ENCODE data around the gene UBE2F.

Gene UBE2F

DNA sequence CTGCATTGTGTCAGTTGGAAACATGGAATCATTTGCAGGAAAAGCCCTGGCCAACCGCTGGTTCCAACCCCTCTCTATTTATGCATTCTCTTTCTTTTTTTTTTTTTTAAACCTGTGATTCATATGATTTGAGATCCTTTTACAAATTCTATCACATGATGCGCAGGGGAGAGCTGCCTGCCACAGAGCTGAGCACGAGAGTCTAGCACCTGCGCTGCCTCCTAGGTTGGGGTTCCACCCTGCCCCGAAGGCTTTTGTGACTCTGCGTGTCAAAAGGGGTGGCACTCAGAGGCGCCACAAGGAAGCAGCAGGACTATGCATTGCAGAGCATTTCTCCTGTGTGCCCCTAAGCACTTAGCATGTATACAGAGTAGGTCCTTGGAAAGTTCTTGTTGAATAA is 116.0 kb downstream of the UBE2F start:
- Histone ChIP-seq H3K9me3 (ENCODE audit: insufficient read depth, low read length, severe bottlenecking) (no peaks in the 10 kb centered on the region), H2AFZ (ENCODE audit: low read depth, low read length) (no peak overlapping the region), H3K27me3 (ENCODE audit: insufficient read depth, low read length, poor library complexity) (no peaks in the 10 kb centered on the region), H3K4me1 (ENCODE audit: insufficient read depth, low read length) (no peaks in the 10 kb centered on the region), H3K36me3 (ENCODE audit: insufficient read depth, low read length) (peaks cover 69% of the 10 kb centered on the region), H3K79me2 (ENCODE audit: insufficient read depth, low read length) (0 out of 2 replicates have a peak, but pooled peaks cover 2% of the 10 kb centered on the region), H3K27ac (ENCODE audit: low read length) (no peak overlapping the region), H4K20me1 (ENCODE audit: insufficient read depth, low read length) (no peaks in the 10 kb centered on the region; the same call in none of the 2 replicates), H3K4me2 (ENCODE audit: insufficient read depth, low read length) (no peak overlapping the region), H3K4me3 (ENCODE audit: low read depth in 1 of 2, low read length in 2 of 2) (no peak overlapping the region), H3K9ac (ENCODE audit: low read depth, low read length) (no peak overlapping the region)
- ATAC-seq (ENCODE audit: insufficient read depth, low read depth), result no peak
- DNase-seq, result no peak
- TF ChIP-seq, protein P1, sequence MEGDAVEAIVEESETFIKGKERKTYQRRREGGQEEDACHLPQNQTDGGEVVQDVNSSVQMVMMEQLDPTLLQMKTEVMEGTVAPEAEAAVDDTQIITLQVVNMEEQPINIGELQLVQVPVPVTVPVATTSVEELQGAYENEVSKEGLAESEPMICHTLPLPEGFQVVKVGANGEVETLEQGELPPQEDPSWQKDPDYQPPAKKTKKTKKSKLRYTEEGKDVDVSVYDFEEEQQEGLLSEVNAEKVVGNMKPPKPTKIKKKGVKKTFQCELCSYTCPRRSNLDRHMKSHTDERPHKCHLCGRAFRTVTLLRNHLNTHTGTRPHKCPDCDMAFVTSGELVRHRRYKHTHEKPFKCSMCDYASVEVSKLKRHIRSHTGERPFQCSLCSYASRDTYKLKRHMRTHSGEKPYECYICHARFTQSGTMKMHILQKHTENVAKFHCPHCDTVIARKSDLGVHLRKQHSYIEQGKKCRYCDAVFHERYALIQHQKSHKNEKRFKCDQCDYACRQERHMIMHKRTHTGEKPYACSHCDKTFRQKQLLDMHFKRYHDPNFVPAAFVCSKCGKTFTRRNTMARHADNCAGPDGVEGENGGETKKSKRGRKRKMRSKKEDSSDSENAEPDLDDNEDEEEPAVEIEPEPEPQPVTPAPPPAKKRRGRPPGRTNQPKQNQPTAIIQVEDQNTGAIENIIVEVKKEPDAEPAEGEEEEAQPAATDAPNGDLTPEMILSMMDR (IDR thresholded peaks at IDR 0.05; ENCODE audit: borderline replicate concordance, extremely low read depth, low read length, poor library complexity, severe bottlenecking), result no peak
- TF ChIP-seq EZH2 (IDR thresholded peaks at IDR 0.05; ENCODE audit: borderline replicate concordance, low read depth, low read length, severe bottlenecking), result no peak

DNA sequence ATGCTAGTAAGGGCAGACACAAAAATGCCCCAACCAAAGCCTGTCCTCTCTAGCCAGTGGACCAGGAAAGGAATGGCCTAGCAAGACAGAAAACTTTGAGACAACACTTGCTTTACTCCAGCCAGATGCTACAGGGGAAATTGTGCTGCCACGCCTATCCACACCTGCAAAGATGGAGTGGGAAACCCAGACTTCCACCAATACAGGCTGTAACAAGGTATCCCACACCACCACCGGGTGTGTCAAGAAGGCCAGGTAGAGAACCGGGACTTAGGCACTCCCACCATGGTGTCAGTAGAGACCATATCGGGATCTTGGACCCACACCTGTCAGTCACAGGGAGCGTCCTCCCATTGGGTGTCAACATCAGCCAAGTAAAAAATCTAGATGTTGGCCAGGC is 117.1 kb downstream of the UBE2F start:
- Histone ChIP-seq H2AFZ (ENCODE audit: low read depth, low read length) (no peak overlapping the region), H4K20me1 (ENCODE audit: insufficient read depth, low read length) (no peaks in the 10 kb centered on the region; the same call in none of the 2 replicates), H3K9me3 (ENCODE audit: insufficient read depth, low read length, severe bottlenecking) (no peaks in the 10 kb centered on the region), H3K9ac (ENCODE audit: low read depth, low read length) (no peak overlapping the region), H3K27ac (ENCODE audit: low read length) (no peak overlapping the region), H3K79me2 (ENCODE audit: insufficient read depth, low read length) (0 out of 2 replicates have a peak, but pooled peaks cover 2% of the 10 kb centered on the region), H3K27me3 (ENCODE audit: insufficient read depth, low read length, poor library complexity) (no peaks in the 10 kb centered on the region), H3K4me3 (ENCODE audit: low read depth in 1 of 2, low read length in 2 of 2) (no peak overlapping the region), H3K4me2 (ENCODE audit: insufficient read depth, low read length) (no peak overlapping the region), H3K4me1 (ENCODE audit: insufficient read depth, low read length) (no peaks in the 10 kb centered on the region), H3K36me3 (ENCODE audit: insufficient read depth, low read length) (peaks cover 66% of the 10 kb centered on the region)
- TF ChIP-seq, protein P1 (IDR thresholded peaks at IDR 0.05; ENCODE audit: borderline replicate concordance, extremely low read depth, low read length, poor library complexity, severe bottlenecking), result no peak
- no peak for TF ChIP-seq EZH2 (IDR thresholded peaks at IDR 0.05; ENCODE audit: borderline replicate concordance, low read depth, low read length, severe bottlenecking)
- ATAC-seq (ENCODE audit: insufficient read depth, low read depth) (no peak), DNase-seq (no peak)

DNA sequence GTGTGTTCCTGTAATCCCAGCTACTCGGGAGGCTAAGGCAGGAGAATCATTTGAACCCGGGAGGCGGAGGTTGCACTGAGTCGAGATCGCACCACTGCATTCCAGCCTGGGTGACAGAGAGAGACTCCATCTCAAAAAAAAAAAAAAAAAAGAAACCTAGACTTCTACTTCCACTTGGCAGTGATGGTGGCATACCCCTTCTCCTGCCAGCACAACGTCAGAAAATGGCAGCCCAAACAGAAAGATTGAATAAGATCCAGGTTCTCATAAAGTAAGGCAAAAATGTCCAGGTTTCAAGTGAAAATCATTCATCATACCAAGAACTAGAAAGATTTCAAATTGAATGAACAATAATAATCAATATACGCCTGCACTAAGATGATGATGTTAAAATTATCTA is 117.9 kb downstream of the UBE2F start:
- Histone ChIP-seq H3K36me3 (ENCODE audit: insufficient read depth, low read length) (peaks cover 59% of the 10 kb centered on the region), H3K4me2 (ENCODE audit: insufficient read depth, low read length) (no peak overlapping the region), H2AFZ (ENCODE audit: low read depth, low read length) (no peak overlapping the region), H3K27me3 (ENCODE audit: insufficient read depth, low read length, poor library complexity) (no peaks in the 10 kb centered on the region), H3K9ac (ENCODE audit: low read depth, low read length) (no peak overlapping the region), H3K27ac (ENCODE audit: low read length) (no peak overlapping the region), H3K4me3 (ENCODE audit: low read depth in 1 of 2, low read length in 2 of 2) (no peak overlapping the region), H3K9me3 (ENCODE audit: insufficient read depth, low read length, severe bottlenecking) (no peaks in the 10 kb centered on the region), H3K4me1 (ENCODE audit: insufficient read depth, low read length) (no peaks in the 10 kb centered on the region), H3K79me2 (ENCODE audit: insufficient read depth, low read length) (0 out of 2 replicates have a peak, but pooled peaks cover 2% of the 10 kb centered on the region), H4K20me1 (ENCODE audit: insufficient read depth, low read length) (no peaks in the 10 kb centered on the region; the same call in none of the 2 replicates)
- DNase-seq, result no peak
- no peak for ATAC-seq (ENCODE audit: insufficient read depth, low read depth)
- TF ChIP-seq, protein P1 (IDR thresholded peaks at IDR 0.05; ENCODE audit: borderline replicate concordance, extremely low read depth, low read length, poor library complexity, severe bottlenecking), result no peak
- no peak for TF ChIP-seq EZH2 (IDR thresholded peaks at IDR 0.05; ENCODE audit: borderline replicate concordance, low read depth, low read length, severe bottlenecking)

DNA sequence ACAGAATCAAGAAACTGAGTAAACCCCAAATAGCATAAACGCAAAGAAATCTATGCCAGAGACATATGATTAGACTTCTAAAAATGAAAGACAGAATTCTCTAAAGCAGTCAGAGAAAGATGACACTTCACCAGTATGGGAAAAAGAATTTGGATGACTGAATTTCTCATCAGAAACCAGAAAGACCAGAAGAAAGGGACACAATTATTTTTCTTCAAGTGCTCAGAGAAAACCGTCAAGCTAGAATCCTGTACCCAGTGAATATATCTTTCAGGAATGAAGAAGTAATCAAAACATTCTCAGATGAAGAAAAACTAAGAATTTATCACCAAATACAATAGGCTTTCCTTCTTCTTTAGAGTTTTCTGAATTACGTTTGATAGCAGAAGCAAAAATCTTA is 119.1 kb downstream of the UBE2F start:
- H3K4me3 ChIP-seq (ENCODE audit: low read depth in 1 of 2, low read length in 2 of 2), result no peak overlapping the region
- ATAC-seq (ENCODE audit: insufficient read depth, low read depth), result no peak
- H3K27me3 ChIP-seq (ENCODE audit: insufficient read depth, low read length, poor library complexity), result no peaks in the 10 kb centered on the region
- H3K36me3 ChIP-seq (ENCODE audit: insufficient read depth, low read length), result peaks cover 52% of the 10 kb centered on the region
- TF ChIP-seq EZH2 (IDR thresholded peaks at IDR 0.05; ENCODE audit: borderline replicate concordance, low read depth, low read length, severe bottlenecking), result no peak
- TF ChIP-seq, protein P1 (IDR thresholded peaks at IDR 0.05; ENCODE audit: borderline replicate concordance, extremely low read depth, low read length, poor library complexity, severe bottlenecking), result no peak
- no peak overlapping the region for H3K4me2 ChIP-seq (ENCODE audit: insufficient read depth, low read length)
- H3K9me3 ChIP-seq (ENCODE audit: insufficient read depth, low read length, severe bottlenecking), result no peaks in the 10 kb centered on the region
- no peak overlapping the region for H2AFZ ChIP-seq (ENCODE audit: low read depth, low read length)
- H3K79me2 ChIP-seq (ENCODE audit: insufficient read depth, low read length), result no peaks in the 10 kb centered on the region
- H3K4me1 ChIP-seq (ENCODE audit: insufficient read depth, low read length), result no peaks in the 10 kb centered on the region
- no peak for DNase-seq
- no peak overlapping the region for H3K27ac ChIP-seq (ENCODE audit: low read length)
- no peaks in the 10 kb centered on the region; the same call in 1 of the 2 replicates for H4K20me1 ChIP-seq (ENCODE audit: insufficient read depth, low read length)
- no peak overlapping the region for H3K9ac ChIP-seq (ENCODE audit: low read depth, low read length)

All from DND-41 (cell line).